ENCODE results near the gene UBASH3A.

DNA sequence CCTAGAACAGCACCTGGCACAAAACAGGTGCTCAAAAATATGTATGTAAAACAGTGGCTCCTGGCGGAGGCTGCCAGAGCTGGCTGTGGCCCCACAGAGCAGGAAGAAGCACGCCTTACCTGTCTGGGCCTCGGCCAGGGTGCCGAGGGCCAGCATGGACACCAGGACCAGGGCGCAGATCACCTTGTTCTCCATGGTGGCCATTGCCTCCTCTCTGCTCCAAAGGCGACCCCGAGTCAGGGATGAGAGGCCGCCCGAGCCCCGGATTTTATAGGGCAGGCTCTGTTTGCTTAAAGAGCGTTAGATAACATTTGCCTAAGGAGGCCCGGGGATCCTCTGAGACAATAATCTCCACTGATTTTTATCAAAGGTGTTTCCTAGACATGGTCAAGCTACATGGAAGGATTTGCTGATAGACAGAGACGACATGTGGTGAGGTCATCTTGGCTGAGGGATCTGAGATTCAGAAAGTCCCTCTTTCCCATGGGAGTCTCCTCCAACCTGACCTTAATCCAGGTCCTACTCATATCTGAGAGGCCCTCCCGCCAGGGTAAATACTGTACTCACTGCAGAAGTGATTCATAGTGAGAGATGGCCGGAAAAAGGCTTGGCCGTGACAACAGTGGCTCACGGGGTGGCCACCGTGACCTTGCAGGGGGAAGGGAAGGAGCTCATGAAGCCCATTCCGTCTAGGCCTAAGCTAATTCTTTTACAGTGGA lies 37.3 kb upstream of the UBASH3A start, which contains the start of gene TFF1:
- TF ChIP-seq, protein P1, sequence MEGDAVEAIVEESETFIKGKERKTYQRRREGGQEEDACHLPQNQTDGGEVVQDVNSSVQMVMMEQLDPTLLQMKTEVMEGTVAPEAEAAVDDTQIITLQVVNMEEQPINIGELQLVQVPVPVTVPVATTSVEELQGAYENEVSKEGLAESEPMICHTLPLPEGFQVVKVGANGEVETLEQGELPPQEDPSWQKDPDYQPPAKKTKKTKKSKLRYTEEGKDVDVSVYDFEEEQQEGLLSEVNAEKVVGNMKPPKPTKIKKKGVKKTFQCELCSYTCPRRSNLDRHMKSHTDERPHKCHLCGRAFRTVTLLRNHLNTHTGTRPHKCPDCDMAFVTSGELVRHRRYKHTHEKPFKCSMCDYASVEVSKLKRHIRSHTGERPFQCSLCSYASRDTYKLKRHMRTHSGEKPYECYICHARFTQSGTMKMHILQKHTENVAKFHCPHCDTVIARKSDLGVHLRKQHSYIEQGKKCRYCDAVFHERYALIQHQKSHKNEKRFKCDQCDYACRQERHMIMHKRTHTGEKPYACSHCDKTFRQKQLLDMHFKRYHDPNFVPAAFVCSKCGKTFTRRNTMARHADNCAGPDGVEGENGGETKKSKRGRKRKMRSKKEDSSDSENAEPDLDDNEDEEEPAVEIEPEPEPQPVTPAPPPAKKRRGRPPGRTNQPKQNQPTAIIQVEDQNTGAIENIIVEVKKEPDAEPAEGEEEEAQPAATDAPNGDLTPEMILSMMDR (IDR thresholded peaks at IDR 0.05), result no peak
- TF ChIP-seq EP300 (IDR thresholded peaks at IDR 0.05), result no peak
